ENCODE measurements around the gene IL19. TPM values are rescaled to one million over a fixed set of nuclear protein-coding genes. Genes with fewer than 3 reads are reported as not detected.

IL19 gene
- total RNA-seq, 1 experiment from 2014 or later, result not detected

GRCh38 chr1:206855859-206856258, 85.3 kb downstream of the IL19 start:
- DNase-seq (ENCODE audit: low spot score), result no peak

- peak; percentile 26 for DNase-seq (ENCODE audit: low spot score)
Measured at GRCh38 chr1:206856674-206857464, 86.3 kb downstream of the IL19 start.

GRCh38 chr1:206859082-206859521, 88.5 kb downstream of the IL19 start:
- no peak for DNase-seq (ENCODE audit: low spot score)

- DNase-seq (ENCODE audit: low spot score), result no peak
Measured at GRCh38 chr1:206860165-206860564, 89.6 kb downstream of the IL19 start.

GRCh38 chr1:206863266-206863665, 92.7 kb downstream of the IL19 start:
- DNase-seq (ENCODE audit: low spot score), result no peak

- DNase-seq (ENCODE audit: low spot score), result peak; percentile 83
Measured at GRCh38 chr1:206864939-206865671, 94.5 kb downstream of the IL19 start, which contains the start of gene IL20. Gene IL20, plus strand, starts transcription at chr1:206865623. Its CDS starts 230 bp downstream, at chr1:206865853.

GRCh38 chr1:206866062-206866461, 95.5 kb downstream of the IL19 start:
- DNase-seq (ENCODE audit: low spot score), result no peak

GRCh38 chr1:206867239-206867638, 96.7 kb downstream of the IL19 start:
- DNase-seq (ENCODE audit: low spot score), result no peak

- DNase-seq (ENCODE audit: low spot score), result no peak
Measured at GRCh38 chr1:206867716-206868115, 97.1 kb downstream of the IL19 start.

GRCh38 chr1:206868264-206868663, 97.7 kb downstream of the IL19 start:
- DNase-seq (ENCODE audit: low spot score), result no peak

GRCh38 chr1:206872139-206872538, 101.6 kb downstream of the IL19 start:
- no peak for DNase-seq (ENCODE audit: low spot score)

GRCh38 chr1:206873603-206874188, 103.1 kb downstream of the IL19 start:
- DNase-seq (ENCODE audit: low spot score), result no peak

- DNase-seq (ENCODE audit: low spot score), result no peak
Measured at GRCh38 chr1:206875752-206876377, 105.3 kb downstream of the IL19 start.

- DNase-seq (ENCODE audit: low spot score), result no peak
Measured at GRCh38 chr1:206878456-206878855, 107.9 kb downstream of the IL19 start.

- DNase-seq (ENCODE audit: low spot score), result no peak
Measured at GRCh38 chr1:206880314-206880713, 109.7 kb downstream of the IL19 start.

GRCh38 chr1:206882555-206882954, 112.0 kb downstream of the IL19 start:
- DNase-seq (ENCODE audit: low spot score), result no peak

GRCh38 chr1:206883160-206883559, 112.6 kb downstream of the IL19 start:
- DNase-seq (ENCODE audit: low spot score), result no peak

GRCh38 chr1:206883876-206884275, 113.3 kb downstream of the IL19 start:
- no peak for DNase-seq (ENCODE audit: low spot score)

- no peak for DNase-seq (ENCODE audit: low spot score)
Measured at GRCh38 chr1:206885341-206886060, 114.9 kb downstream of the IL19 start.

GRCh38 chr1:206886831-206887230, 116.3 kb downstream of the IL19 start:
- no peak for DNase-seq (ENCODE audit: low spot score)

- no peak for DNase-seq (ENCODE audit: low spot score)
Measured at GRCh38 chr1:206887701-206888100, 117.1 kb downstream of the IL19 start.
